ENCODE results near the gene LTBP1.

Gene LTBP1

DNA sequence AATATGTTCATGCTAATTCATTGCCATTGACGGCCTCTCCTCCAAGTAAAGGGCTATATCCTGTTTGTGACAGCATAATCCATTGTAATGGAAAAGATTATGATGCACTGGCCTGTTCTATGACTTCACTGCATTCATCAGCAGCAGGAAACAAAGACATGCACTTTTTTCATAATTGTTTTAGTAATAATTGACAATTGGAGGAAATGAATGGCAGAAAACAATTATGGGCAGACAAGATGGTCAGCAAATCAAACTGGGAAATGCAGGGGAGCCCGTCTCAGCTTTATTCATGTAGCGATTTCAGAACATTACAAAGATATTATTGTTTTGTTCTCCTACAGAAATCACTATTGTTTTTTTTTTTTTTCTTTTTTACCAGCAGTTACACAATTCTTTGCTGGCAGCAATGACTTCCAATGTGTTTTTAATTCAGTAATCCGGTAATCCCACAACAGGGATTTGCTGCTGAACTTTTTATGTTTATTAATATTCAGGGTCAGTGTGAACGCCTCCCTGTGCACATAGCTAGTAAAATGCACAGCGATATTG, 495.9 kb downstream of the LTBP1 start:
- H3K4me1 ChIP-seq (ENCODE audit: control insufficient read depth, insufficient read depth, low read length), result peaks cover 16% of the 10 kb centered on the region
- H3K4me3 ChIP-seq (ENCODE audit: low read length), result no peak overlapping the region
- H3K9ac ChIP-seq (ENCODE audit: low read length), result no peak overlapping the region
- H3K36me3 ChIP-seq (ENCODE audit: control insufficient read depth, insufficient read depth, low read length, severe bottlenecking), result no peaks in the 10 kb centered on the region
- DNase-seq (ENCODE audit: low read depth), result peak; percentile 60
- H3K9me3 ChIP-seq (ENCODE audit: control insufficient read depth, low read length), result no peaks in the 10 kb centered on the region
- no peaks in the 10 kb centered on the region for H3K27me3 ChIP-seq (replicated peaks; ENCODE audit: control insufficient read depth, insufficient read depth, low read length)

- H3K9ac ChIP-seq (ENCODE audit: low read length), result no peak overlapping the region
- DNase-seq (ENCODE audit: low read depth), result peak; percentile 46
- no peaks in the 10 kb centered on the region for H3K27me3 ChIP-seq (replicated peaks; ENCODE audit: control insufficient read depth, insufficient read depth, low read length)
- H3K9me3 ChIP-seq (ENCODE audit: control insufficient read depth, low read length), result no peaks in the 10 kb centered on the region
- no peaks in the 10 kb centered on the region for H3K36me3 ChIP-seq (ENCODE audit: control insufficient read depth, insufficient read depth, low read length, severe bottlenecking)
- H3K4me3 ChIP-seq (ENCODE audit: low read length), result no peak overlapping the region
- peaks cover 15% of the 10 kb centered on the region for H3K4me1 ChIP-seq (ENCODE audit: control insufficient read depth, insufficient read depth, low read length)
Measured at GRCh38 chr2:33443274-33443829, 496.6 kb downstream of the LTBP1 start.

DNA sequence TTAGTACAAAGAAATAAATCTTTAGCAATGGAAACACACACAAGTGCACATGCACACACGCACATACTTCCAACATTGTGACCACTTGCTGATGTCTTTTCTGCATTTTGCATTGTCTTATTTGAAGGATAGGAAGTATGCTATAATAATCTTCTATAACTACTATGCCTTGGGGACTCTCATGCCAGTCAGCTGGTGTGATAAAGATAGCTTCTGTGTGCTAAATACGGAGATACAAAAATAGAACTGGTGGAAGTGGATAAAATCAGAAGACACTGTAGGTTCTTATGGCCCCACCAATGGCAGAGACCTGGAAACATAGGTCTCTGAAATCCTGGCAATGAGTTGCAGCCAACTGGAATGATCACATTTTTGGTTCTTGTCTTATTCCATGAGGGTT, 498.2 kb downstream of the LTBP1 start:
- H3K36me3 ChIP-seq (ENCODE audit: control insufficient read depth, insufficient read depth, low read length, severe bottlenecking), result no peaks in the 10 kb centered on the region
- no peaks in the 10 kb centered on the region for H3K27me3 ChIP-seq (replicated peaks; ENCODE audit: control insufficient read depth, insufficient read depth, low read length)
- H3K9ac ChIP-seq (ENCODE audit: low read length), result no peak overlapping the region
- no peak overlapping the region for H3K4me3 ChIP-seq (ENCODE audit: low read length)
- no peaks in the 10 kb centered on the region for H3K9me3 ChIP-seq (ENCODE audit: control insufficient read depth, low read length)
- no peak for DNase-seq (ENCODE audit: low read depth)
- H3K4me1 ChIP-seq (ENCODE audit: control insufficient read depth, insufficient read depth, low read length), result peaks cover 19% of the 10 kb centered on the region

- no peaks in the 10 kb centered on the region for H3K27me3 ChIP-seq (replicated peaks; ENCODE audit: control insufficient read depth, insufficient read depth, low read length)
- DNase-seq (ENCODE audit: low read depth), result peak; percentile 51
- no peak overlapping the region for H3K9ac ChIP-seq (ENCODE audit: low read length)
- peaks cover 9% of the 10 kb centered on the region for H3K4me1 ChIP-seq (ENCODE audit: control insufficient read depth, insufficient read depth, low read length)
- H3K9me3 ChIP-seq (ENCODE audit: control insufficient read depth, low read length), result peaks cover 11% of the 10 kb centered on the region
- no peaks in the 10 kb centered on the region for H3K36me3 ChIP-seq (ENCODE audit: control insufficient read depth, insufficient read depth, low read length, severe bottlenecking)
- no peak overlapping the region for H3K4me3 ChIP-seq (ENCODE audit: low read length)
Measured at GRCh38 chr2:33448220-33448899, 501.6 kb downstream of the LTBP1 start.

Measured in adipocyte (in vitro differentiated cells).